ENCODE data around the gene HLF.

The HLF gene

GRCh38 chr17:55307879-55308278 lies 43.1 kb downstream of the HLF start:
- H3K4me3 ChIP-seq (ENCODE audit: low read depth, low read length): no peak overlapping the region

GRCh38 chr17:55308613-55309391 lies 44.0 kb downstream of the HLF start:
- H3K4me3 ChIP-seq (ENCODE audit: low read depth, low read length): no peak overlapping the region

GRCh38 chr17:55311767-55312375 lies 47.1 kb downstream of the HLF start:
- no peak overlapping the region for H3K4me3 ChIP-seq (ENCODE audit: low read depth, low read length)

GRCh38 chr17:55312852-55313251 lies 48.1 kb downstream of the HLF start:
- no peak overlapping the region for H3K4me3 ChIP-seq (ENCODE audit: low read depth, low read length)

- no peak overlapping the region for H3K4me3 ChIP-seq (ENCODE audit: low read depth, low read length)
Measured at GRCh38 chr17:55314061-55314783, 49.5 kb downstream of the HLF start.

GRCh38 chr17:55314784-55315491 lies 50.2 kb downstream of the HLF start:
- no peak overlapping the region for H3K4me3 ChIP-seq (ENCODE audit: low read depth, low read length)

GRCh38 chr17:55316499-55316898 lies 51.7 kb downstream of the HLF start:
- H3K4me3 ChIP-seq (ENCODE audit: low read depth, low read length): no peak overlapping the region

GRCh38 chr17:55317284-55317683 lies 52.5 kb downstream of the HLF start:
- no peak overlapping the region for H3K4me3 ChIP-seq (ENCODE audit: low read depth, low read length)

- H3K4me3 ChIP-seq (ENCODE audit: low read depth, low read length): no peak overlapping the region
Measured at GRCh38 chr17:55318081-55318480, 53.3 kb downstream of the HLF start.

- no peak overlapping the region for H3K4me3 ChIP-seq (ENCODE audit: low read depth, low read length)
Measured at GRCh38 chr17:55318715-55319487, 54.1 kb downstream of the HLF start.

- H3K4me3 ChIP-seq (ENCODE audit: low read depth, low read length): no peak overlapping the region
Measured at GRCh38 chr17:55319933-55320593, 55.3 kb downstream of the HLF start.

GRCh38 chr17:55320594-55321426 lies 56.0 kb downstream of the HLF start:
- H3K4me3 ChIP-seq (ENCODE audit: low read depth, low read length): no peak overlapping the region

- no peak overlapping the region for H3K4me3 ChIP-seq (ENCODE audit: low read depth, low read length)
Measured at GRCh38 chr17:55321427-55322060, 56.8 kb downstream of the HLF start.

GRCh38 chr17:55322453-55322985 lies 57.8 kb downstream of the HLF start:
- no peak overlapping the region for H3K4me3 ChIP-seq (ENCODE audit: low read depth, low read length)

GRCh38 chr17:55323518-55324295 lies 58.9 kb downstream of the HLF start:
- no peak overlapping the region for H3K4me3 ChIP-seq (ENCODE audit: low read depth, low read length)

- H3K4me3 ChIP-seq (ENCODE audit: low read depth, low read length): no peak overlapping the region
Measured at GRCh38 chr17:55324296-55324978, 59.7 kb downstream of the HLF start.

GRCh38 chr17:55325406-55325805 lies 60.6 kb downstream of the HLF start:
- H3K4me3 ChIP-seq (ENCODE audit: low read depth, low read length): no peak overlapping the region
